ENCODE results near the gene DDX56.

DNA sequence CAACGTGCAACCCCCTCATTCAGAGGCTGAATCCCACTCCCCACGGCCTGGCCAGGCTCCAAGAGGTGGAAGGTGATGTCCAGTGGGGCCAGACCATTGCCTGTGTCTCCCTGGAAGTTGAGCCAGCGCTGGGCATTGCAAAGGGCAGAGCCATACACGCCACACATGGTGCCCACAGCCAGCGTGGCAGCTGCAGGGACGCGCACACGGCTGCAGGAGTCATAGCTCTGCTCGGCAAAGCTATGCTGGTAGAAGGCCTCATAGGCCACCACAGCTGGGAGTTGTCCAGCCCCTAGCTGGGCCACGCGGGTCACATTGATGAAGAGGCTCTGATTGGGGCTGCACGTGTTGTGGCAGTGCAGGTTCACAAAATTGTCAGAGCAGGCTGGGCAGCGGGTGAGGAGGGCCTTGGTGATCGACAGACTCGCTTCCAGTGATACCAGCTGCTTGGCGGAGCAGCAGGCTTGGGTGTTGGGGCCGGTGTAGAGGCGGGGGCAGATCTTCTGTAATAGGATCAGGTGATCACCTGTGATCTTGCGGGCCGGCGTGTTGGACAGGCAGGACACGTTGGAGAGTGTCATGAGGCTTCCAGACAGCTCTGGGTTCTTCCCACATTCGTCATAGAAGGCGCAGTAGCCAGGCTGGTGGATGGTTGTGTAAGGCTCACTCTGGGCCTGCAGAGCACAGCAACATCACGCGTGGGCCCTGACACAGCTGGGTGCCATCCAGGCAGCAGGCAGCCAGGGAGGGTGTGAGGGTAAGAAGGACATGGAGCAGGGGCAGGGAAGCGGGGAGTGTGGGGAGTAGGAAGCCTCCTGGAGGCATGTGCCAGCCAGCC is 33.8 kb downstream of the DDX56 start:
- TF ChIP-seq IRF1 (CRISPR knock-in tag; IDR thresholded peaks at IDR 0.05) (no peak), ATF6 (CRISPR knock-in tag; IDR thresholded peaks at IDR 0.05) (no peak), CREB1 (CRISPR knock-in tag; IDR thresholded peaks at IDR 0.05) (no peak), FOXK1 (CRISPR knock-in tag; IDR thresholded peaks at IDR 0.05) (no peak), NR2C2 (CRISPR knock-in tag; IDR thresholded peaks at IDR 0.05) (no peak), IRF2 (CRISPR knock-in tag; IDR thresholded peaks at IDR 0.05; ENCODE audit: borderline replicate concordance, low read depth) (no peak), TCF7 (CRISPR knock-in tag; IDR thresholded peaks at IDR 0.05; ENCODE audit: low read depth) (no peak), USF2 (CRISPR knock-in tag; IDR thresholded peaks at IDR 0.05) (no peak)
- TF ChIP-seq, protein P1, sequence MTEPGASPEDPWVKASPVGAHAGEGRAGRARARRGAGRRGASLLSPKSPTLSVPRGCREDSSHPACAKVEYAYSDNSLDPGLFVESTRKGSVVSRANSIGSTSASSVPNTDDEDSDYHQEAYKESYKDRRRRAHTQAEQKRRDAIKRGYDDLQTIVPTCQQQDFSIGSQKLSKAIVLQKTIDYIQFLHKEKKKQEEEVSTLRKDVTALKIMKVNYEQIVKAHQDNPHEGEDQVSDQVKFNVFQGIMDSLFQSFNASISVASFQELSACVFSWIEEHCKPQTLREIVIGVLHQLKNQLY (CRISPR knock-in tag; IDR thresholded peaks at IDR 0.05) = no peak
- TF ChIP-seq, protein P2, sequence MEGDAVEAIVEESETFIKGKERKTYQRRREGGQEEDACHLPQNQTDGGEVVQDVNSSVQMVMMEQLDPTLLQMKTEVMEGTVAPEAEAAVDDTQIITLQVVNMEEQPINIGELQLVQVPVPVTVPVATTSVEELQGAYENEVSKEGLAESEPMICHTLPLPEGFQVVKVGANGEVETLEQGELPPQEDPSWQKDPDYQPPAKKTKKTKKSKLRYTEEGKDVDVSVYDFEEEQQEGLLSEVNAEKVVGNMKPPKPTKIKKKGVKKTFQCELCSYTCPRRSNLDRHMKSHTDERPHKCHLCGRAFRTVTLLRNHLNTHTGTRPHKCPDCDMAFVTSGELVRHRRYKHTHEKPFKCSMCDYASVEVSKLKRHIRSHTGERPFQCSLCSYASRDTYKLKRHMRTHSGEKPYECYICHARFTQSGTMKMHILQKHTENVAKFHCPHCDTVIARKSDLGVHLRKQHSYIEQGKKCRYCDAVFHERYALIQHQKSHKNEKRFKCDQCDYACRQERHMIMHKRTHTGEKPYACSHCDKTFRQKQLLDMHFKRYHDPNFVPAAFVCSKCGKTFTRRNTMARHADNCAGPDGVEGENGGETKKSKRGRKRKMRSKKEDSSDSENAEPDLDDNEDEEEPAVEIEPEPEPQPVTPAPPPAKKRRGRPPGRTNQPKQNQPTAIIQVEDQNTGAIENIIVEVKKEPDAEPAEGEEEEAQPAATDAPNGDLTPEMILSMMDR (IDR thresholded peaks at IDR 0.05) = no peak
- TF ChIP-seq, protein P3, sequence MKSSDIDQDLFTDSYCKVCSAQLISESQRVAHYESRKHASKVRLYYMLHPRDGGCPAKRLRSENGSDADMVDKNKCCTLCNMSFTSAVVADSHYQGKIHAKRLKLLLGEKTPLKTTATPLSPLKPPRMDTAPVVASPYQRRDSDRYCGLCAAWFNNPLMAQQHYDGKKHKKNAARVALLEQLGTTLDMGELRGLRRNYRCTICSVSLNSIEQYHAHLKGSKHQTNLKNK (CRISPR knock-in tag; IDR thresholded peaks at IDR 0.05) = no peak

Measured in WTC11 (cell line).